SK-N-SH treated with all-trans-retinoic acid at 6 μM for 48 hours (cell line): ENCODE measurements around the gene SLC37A2.

Experiments
- ATAC-seq: fragments of 200-7000 bp; cut with Tn5 transposase; 3 replicates; pipeline ENCODE4 v1.9.1; 2020; ENCODE audit warnings: mild to moderate bottlenecking, moderate library complexity
- ARNTL ChIP-seq: fragments of 450-650 bp; formaldehyde crosslinking; IDR thresholded peaks from 2 replicates; pipeline ENCODE4 v1.5.0; 2020; ENCODE audit warnings: low read depth, mild to moderate bottlenecking, moderate library complexity, borderline replicate concordance
- BACH2 ChIP-seq: fragments of 250-450 bp; sonication (Bioruptor Pico); IDR thresholded peaks from 2 replicates; pipeline ENCODE4 v1.9.0; 2021; ENCODE audit warnings: mild to moderate bottlenecking, borderline replicate concordance
- CREB5 ChIP-seq: fragments of 250-450 bp; sonication (Bioruptor Pico); IDR thresholded peaks from 2 replicates; pipeline ENCODE4 v1.5.1; 2020; ENCODE audit warnings: low read depth, mild to moderate bottlenecking, moderate library complexity
- CSDC2 ChIP-seq: fragments of 250-450 bp; sonication (Bioruptor Pico); IDR thresholded peaks from 2 replicates; pipeline ENCODE4 v1.5.0; 2020; ENCODE audit warnings: mild to moderate bottlenecking, moderate library complexity
- CSRNP3 ChIP-seq: fragments of 250-450 bp; sonication (Bioruptor Pico); IDR thresholded peaks from 2 replicates; pipeline ENCODE4 v1.5.1; 2021; ENCODE audit warnings: mild to moderate bottlenecking, moderate library complexity
- ESRRG ChIP-seq: fragments of 250-450 bp; sonication (Bioruptor Pico); IDR thresholded peaks from 2 replicates; pipeline ENCODE4 v1.6.1; 2021; ENCODE audit warnings: mild to moderate bottlenecking
- GLIS3 ChIP-seq: fragments of 250-450 bp; sonication (Bioruptor Pico); IDR thresholded peaks from 2 replicates; pipeline ENCODE4 v1.5.0; 2020; ENCODE audit warnings: mild to moderate bottlenecking, moderate library complexity
- ISL1 ChIP-seq: fragments of 250-450 bp; sonication (Bioruptor Pico); IDR thresholded peaks from 2 replicates; pipeline ENCODE4 v2.1.2; 2022; ENCODE audit warnings: mild to moderate bottlenecking, moderate library complexity
- OSR1 ChIP-seq: fragments of 250-450 bp; sonication (Bioruptor Pico); IDR thresholded peaks from 2 replicates; pipeline ENCODE4 v1.8.0; 2022; ENCODE audit warnings: moderate library complexity, mild to moderate bottlenecking, inconsistent platforms
- PATZ1 ChIP-seq: fragments of 250-450 bp; sonication (Bioruptor Pico); IDR thresholded peaks from 2 replicates; pipeline ENCODE4 v1.8.0; 2020; ENCODE audit warnings: mild to moderate bottlenecking, moderate library complexity, borderline replicate concordance
- POU6F1 ChIP-seq: fragments of 250-450 bp; sonication (Bioruptor Pico); IDR thresholded peaks from 2 replicates; pipeline ENCODE4 v1.8.0; 2021; ENCODE audit warnings: low read depth, mild to moderate bottlenecking, moderate library complexity, borderline replicate concordance
- RARB ChIP-seq: fragments of 250-450 bp; sonication (Bioruptor Pico); IDR thresholded peaks from 2 replicates; pipeline ENCODE4 v1.8.0; 2021; ENCODE audit warnings: mild to moderate bottlenecking, moderate library complexity
- TOX ChIP-seq: fragments of 250-450 bp; sonication (Bioruptor Pico); IDR thresholded peaks from 2 replicates; pipeline ENCODE4 v1.8.0; 2021; ENCODE audit warnings: mild to moderate bottlenecking, moderate library complexity, borderline replicate concordance
- TSHZ2 ChIP-seq: fragments of 250-450 bp; sonication (Bioruptor Pico); IDR thresholded peaks from 2 replicates; pipeline ENCODE4 v1.5.0; 2020; ENCODE audit warnings: mild to moderate bottlenecking, moderate library complexity
- ZC3H10 ChIP-seq: fragments of 250-450 bp; sonication (Bioruptor Pico); IDR thresholded peaks from 2 replicates; pipeline ENCODE4 v1.5.1; 2021; ENCODE audit warnings: mild to moderate bottlenecking, moderate library complexity
- ZFP30 ChIP-seq: fragments of 450-650 bp; formaldehyde crosslinking; IDR thresholded peaks from 2 replicates; pipeline ENCODE4 v1.5.0; 2022; ENCODE audit warnings: mild to moderate bottlenecking, moderate library complexity
- ZNF565 ChIP-seq: fragments of 450-650 bp; formaldehyde crosslinking; conservative IDR thresholded peaks from 2 replicates; pipeline ENCODE4 v1.5.0; 2020; ENCODE audit warnings: low read depth, mild to moderate bottlenecking, moderate library complexity
- ZNF70 ChIP-seq: fragments of 450-650 bp; formaldehyde crosslinking; IDR thresholded peaks from 2 replicates; pipeline ENCODE4 v1.5.0; 2020; ENCODE audit warnings: mild to moderate bottlenecking, moderate library complexity
- ZNF8 ChIP-seq: fragments of 450-650 bp; formaldehyde crosslinking; IDR thresholded peaks from 2 replicates; pipeline ENCODE4 v1.5.0; 2020; ENCODE audit warnings: mild to moderate bottlenecking, moderate library complexity

Gene SLC37A2

GRCh38 chr11:125078516-125079140 lies 15.5 kb downstream of the SLC37A2 start:
- TF ChIP-seq TSHZ2 (CRISPR knock-in tag), result no peak
- TF ChIP-seq POU6F1 (CRISPR knock-in tag), result no peak
- no peak for TF ChIP-seq OSR1
- TF ChIP-seq ESRRG (CRISPR knock-in tag), result no peak
- TF ChIP-seq TOX (CRISPR knock-in tag), result no peak
- no peak for TF ChIP-seq ZFP30 (CRISPR knock-in tag)
- TF ChIP-seq ISL1 (CRISPR knock-in tag), result no peak
- TF ChIP-seq CSDC2 (CRISPR knock-in tag), result no peak
- TF ChIP-seq BACH2 (CRISPR knock-in tag), result no peak
- TF ChIP-seq ZC3H10 (CRISPR knock-in tag), result no peak

GRCh38 chr11:125079151-125079877 lies 16.2 kb downstream of the SLC37A2 start:
- ATAC-seq, result no peak
- TF ChIP-seq TSHZ2 (CRISPR knock-in tag) (no peak), ARNTL (CRISPR knock-in tag) (no peak), CSDC2 (CRISPR knock-in tag) (no peak), TOX (CRISPR knock-in tag) (no peak)

More at GRCh38 chr11:125078516-125079140, 15.5 kb downstream of the SLC37A2 start:
- ATAC-seq, result no peak

- ATAC-seq, result no peak
- TF ChIP-seq RARB, result no peak
- TF ChIP-seq ZC3H10 (CRISPR knock-in tag), result no peak
- no peak for TF ChIP-seq ZNF70 (CRISPR knock-in tag)
- no peak for TF ChIP-seq GLIS3 (CRISPR knock-in tag)
- TF ChIP-seq ARNTL (CRISPR knock-in tag), result no peak
- TF ChIP-seq ESRRG (CRISPR knock-in tag), result no peak
- no peak for TF ChIP-seq CREB5 (CRISPR knock-in tag)
- no peak for TF ChIP-seq BACH2 (CRISPR knock-in tag)
- no peak for TF ChIP-seq ZNF565 (CRISPR knock-in tag)
- no peak for TF ChIP-seq TSHZ2 (CRISPR knock-in tag)
- no peak for TF ChIP-seq PATZ1 (CRISPR knock-in tag)
- no peak for TF ChIP-seq ZNF8 (CRISPR knock-in tag)
- TF ChIP-seq CSDC2 (CRISPR knock-in tag), result no peak
- TF ChIP-seq TOX (CRISPR knock-in tag), result no peak
- no peak for TF ChIP-seq CSRNP3
Measured at GRCh38 chr11:125079878-125080530, 16.9 kb downstream of the SLC37A2 start.
